Nephron (organoid): Measurements from ENCODE around the gene EXOC2.
"Not testable (repeated sequence)": the region's sequence is repeated elsewhere in the genome, so short reads cannot be mapped to it uniquely, and the experiment has no call there.

Source experiments
- H3K27ac Mint-ChIP-seq, 3 experiments: 2 replicates each; pipeline ENCODE4 v1.8.0; 2020; ENCODE audit warnings: mixed read lengths in 3 of 3, mild to moderate bottlenecking in 2 of 3, moderate library complexity in 1 of 3
- H3K27me3 Mint-ChIP-seq: 2 replicates; pipeline ENCODE4 v1.8.0; 2021; ENCODE audit warnings: low read depth, mild to moderate bottlenecking, moderate library complexity, mixed read lengths
- H3K36me3 Mint-ChIP-seq: 2 replicates; pipeline ENCODE4 v1.8.0; 2020; ENCODE audit warnings: low read depth, mixed read lengths
- H3K4me1 Mint-ChIP-seq: 2 replicates; pipeline ENCODE4 v1.8.0; 2020; ENCODE audit warnings: mixed read lengths
- H3K4me3 Mint-ChIP-seq, 3 experiments: 2 replicates each; pipeline ENCODE4 v1.8.0; 2020; ENCODE audit warnings: mild to moderate bottlenecking in 3 of 3, mixed read lengths in 3 of 3, moderate library complexity in 2 of 3
- H3K9me3 Mint-ChIP-seq: 2 replicates; pipeline ENCODE4 v1.8.0; 2020; ENCODE audit warnings: mixed read lengths
- CTCF ChIP-seq, 3 experiments: fragments of 200-600 bp; sonication (generic); IDR thresholded peaks; one replicate each; pipeline ENCODE4 v1.5.0; 2021; ENCODE audit warnings: antibody characterized with exemption in 3 of 3; ENCODE audit not compliant: unreplicated experiment in 3 of 3

EXOC2 gene

GRCh38 chr6:700490-700889, 7.6 kb upstream of the EXOC2 start:
- Mint-ChIP-seq H3K4me3 (no peak overlapping the region), H3K27ac (no peak overlapping the region), H3K9me3 (no peaks in the 10 kb centered on the region), H3K4me1 (no peaks in the 10 kb centered on the region), H3K27me3 (peaks cover 60% of the 10 kb centered on the region), H3K36me3 (no peaks in the 10 kb centered on the region)
- TF ChIP-seq CTCF (IDR thresholded peaks at IDR 0.05; ENCODE audit: unreplicated experiment in 3 of 3), result no peak

- Mint-ChIP-seq H3K27ac (no peak overlapping the region), H3K27me3 (peaks cover 52% of the 10 kb centered on the region), H3K36me3 (no peaks in the 10 kb centered on the region), H3K4me1 (no peaks in the 10 kb centered on the region), H3K9me3 (no peaks in the 10 kb centered on the region), H3K4me3 (no peak overlapping the region)
- TF ChIP-seq CTCF (IDR thresholded peaks at IDR 0.05; ENCODE audit: unreplicated experiment in 3 of 3), result no peak
Observed at GRCh38 chr6:699319-699718, 6.4 kb upstream of the EXOC2 start.

GRCh38 chr6:694431-695126, 1.6 kb upstream of the EXOC2 start:
- H3K27me3 Mint-ChIP-seq, result peaks cover 35% of the 10 kb centered on the region
- not testable (repeated sequence) for H3K9me3 Mint-ChIP-seq

GRCh38 chr6:693723-694009, 727 bp upstream of the EXOC2 start:
- no peak for TF ChIP-seq CTCF (IDR thresholded peaks at IDR 0.05; ENCODE audit: unreplicated experiment in 3 of 3)
- Mint-ChIP-seq H3K4me1 (peaks cover 23% of the 10 kb centered on the region), H3K4me3 (peak overlapping the region; percentile 89 to 97 (median 92)), H3K9me3 (no peaks in the 10 kb centered on the region), H3K27me3 (peaks cover 29% of the 10 kb centered on the region), H3K27ac (no peak overlapping the region), H3K36me3 (peaks cover 8% of the 10 kb centered on the region)

More at GRCh38 chr6:694431-695126, 1.6 kb upstream of the EXOC2 start:
- not testable (repeated sequence) for H3K27ac Mint-ChIP-seq, H3K36me3 Mint-ChIP-seq
- peak overlapping the region; percentile 68 to 89 (median 80) for H3K4me3 Mint-ChIP-seq
- H3K4me1 Mint-ChIP-seq, result peaks cover 19% of the 10 kb centered on the region

- peaks cover 19% of the 10 kb centered on the region for H3K27me3 Mint-ChIP-seq
- no peaks in the 10 kb centered on the region for H3K9me3 Mint-ChIP-seq
- peak overlapping the region in 2 of 3 experiments; percentile 75 to 83 for H3K27ac Mint-ChIP-seq
- H3K36me3 Mint-ChIP-seq, result peaks cover 8% of the 10 kb centered on the region
- TF ChIP-seq CTCF (IDR thresholded peaks at IDR 0.05; ENCODE audit: unreplicated experiment in 3 of 3), result no peak
- H3K4me1 Mint-ChIP-seq, result peaks cover 23% of the 10 kb centered on the region
- H3K4me3 Mint-ChIP-seq, result peak overlapping the region; percentile 89 to 94 (median 92)
Observed at GRCh38 chr6:692356-692851, 535 bp downstream of the EXOC2 start.

GRCh38 chr6:689223-689622, 3.7 kb downstream of the EXOC2 start:
- Mint-ChIP-seq H3K4me1 (peaks cover 35% of the 10 kb centered on the region), H3K27me3 (peaks cover 24% of the 10 kb centered on the region), H3K9me3 (no peaks in the 10 kb centered on the region), H3K36me3 (peaks cover 8% of the 10 kb centered on the region), H3K4me3 (no peak overlapping the region), H3K27ac (no peak overlapping the region)
- no peak for TF ChIP-seq CTCF (IDR thresholded peaks at IDR 0.05; ENCODE audit: unreplicated experiment in 3 of 3)
